Measurements from ENCODE around the gene KLC4. TPM values are rescaled to one million over a fixed set of nuclear protein-coding genes. Genes with fewer than 3 reads are reported as not detected.
A peak's percentile ranks its signal among the peaks of the same experiment; 100 is the strongest.
"Not testable (repeated sequence)": the region's sequence is repeated elsewhere in the genome, so short reads cannot be mapped to it uniquely, and the experiment has no call there.

KLC4 gene
- polyA plus RNA-seq, 1 donor from 2014 or later: 10.2 TPM

DNA sequence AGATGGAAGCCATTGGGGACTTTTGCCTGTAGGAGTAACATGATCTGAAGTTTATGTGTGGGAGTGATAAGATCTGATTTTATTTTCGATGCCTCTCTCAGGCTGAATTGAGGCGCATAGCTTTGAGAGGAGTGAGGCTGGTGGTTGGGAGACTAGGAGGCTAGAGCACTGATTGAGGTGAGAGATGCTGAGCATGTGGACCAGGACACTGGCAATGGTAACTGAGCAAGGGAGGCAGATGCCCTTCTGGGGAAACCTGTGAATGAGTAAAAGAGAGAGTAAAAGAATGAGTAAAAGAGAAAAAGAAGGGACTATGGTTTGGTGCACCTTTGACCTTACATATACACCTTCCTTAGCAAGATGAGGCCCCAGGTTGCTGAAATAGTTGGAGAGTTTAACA is 35.0 kb upstream of the KLC4 start:
- Mint-ChIP-seq H3K4me3 (peak overlapping the region in 2 of 4 donors; percentile 7 to 42), H3K4me1 (peaks cover 0 to 6% (median 4%) of the 10 kb centered on the region in 3 donors), H3K27me3 (no peaks in the 10 kb centered on the region), H3K36me3 (no peaks in the 10 kb centered on the region), H3K9me3 (no peaks in the 10 kb centered on the region), H3K27ac (peak overlapping the region in 1 of 3 donors; percentile 82)

GRCh38 chr6:43026365-43026764 is 33.1 kb upstream of the KLC4 start:
- peak overlapping the region in 1 of 4 donors; percentile 32 for H3K4me3 Mint-ChIP-seq
- no peak overlapping the region for H3K27ac Mint-ChIP-seq
- no peaks in the 10 kb centered on the region for H3K36me3 Mint-ChIP-seq
- H3K27me3 Mint-ChIP-seq: no peaks in the 10 kb centered on the region
- no peaks in the 10 kb centered on the region for H3K9me3 Mint-ChIP-seq
- peaks cover 0 to 6% (median 4%) of the 10 kb centered on the region in 3 donors for H3K4me1 Mint-ChIP-seq

- no peaks in the 10 kb centered on the region for H3K27me3 Mint-ChIP-seq
- H3K27ac Mint-ChIP-seq: no peak overlapping the region
- H3K4me1 Mint-ChIP-seq: peaks cover 0 to 3% (median 3%) of the 10 kb centered on the region in 3 donors
- peaks cover 9% of the 10 kb centered on the region for H3K36me3 Mint-ChIP-seq
- H3K4me3 Mint-ChIP-seq: no peak overlapping the region
- no peaks in the 10 kb centered on the region for H3K9me3 Mint-ChIP-seq
Measured at GRCh38 chr6:43029120-43029519, 30.3 kb upstream of the KLC4 start.

DNA sequence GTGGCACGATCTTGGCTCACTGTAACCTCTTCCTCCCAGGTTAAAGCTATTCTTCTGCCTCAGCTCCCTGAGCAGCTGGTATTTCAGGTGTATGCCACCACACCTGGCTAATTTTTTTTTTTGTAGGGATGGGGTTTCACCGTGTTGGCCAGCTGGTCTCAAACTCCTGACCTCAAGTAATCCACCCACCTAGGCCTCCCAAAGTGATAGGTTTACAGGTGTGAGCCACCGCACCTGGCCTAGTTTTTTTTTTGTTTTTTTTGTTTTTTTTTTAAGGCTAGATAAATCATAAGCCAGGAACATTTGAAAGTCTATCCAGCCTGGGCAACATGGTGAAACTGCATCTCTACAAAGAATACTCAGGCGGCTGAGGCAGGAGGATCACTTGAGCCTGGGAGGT is 27.1 kb upstream of the KLC4 start:
- H3K27ac Mint-ChIP-seq: no peak overlapping the region
- peaks cover 0 to 3% (median 0%) of the 10 kb centered on the region in 3 donors for H3K4me1 Mint-ChIP-seq
- H3K36me3 Mint-ChIP-seq: peaks cover 12% of the 10 kb centered on the region
- H3K27me3 Mint-ChIP-seq: no peaks in the 10 kb centered on the region
- H3K9me3 Mint-ChIP-seq: no peaks in the 10 kb centered on the region
- no peak overlapping the region for H3K4me3 Mint-ChIP-seq

DNA sequence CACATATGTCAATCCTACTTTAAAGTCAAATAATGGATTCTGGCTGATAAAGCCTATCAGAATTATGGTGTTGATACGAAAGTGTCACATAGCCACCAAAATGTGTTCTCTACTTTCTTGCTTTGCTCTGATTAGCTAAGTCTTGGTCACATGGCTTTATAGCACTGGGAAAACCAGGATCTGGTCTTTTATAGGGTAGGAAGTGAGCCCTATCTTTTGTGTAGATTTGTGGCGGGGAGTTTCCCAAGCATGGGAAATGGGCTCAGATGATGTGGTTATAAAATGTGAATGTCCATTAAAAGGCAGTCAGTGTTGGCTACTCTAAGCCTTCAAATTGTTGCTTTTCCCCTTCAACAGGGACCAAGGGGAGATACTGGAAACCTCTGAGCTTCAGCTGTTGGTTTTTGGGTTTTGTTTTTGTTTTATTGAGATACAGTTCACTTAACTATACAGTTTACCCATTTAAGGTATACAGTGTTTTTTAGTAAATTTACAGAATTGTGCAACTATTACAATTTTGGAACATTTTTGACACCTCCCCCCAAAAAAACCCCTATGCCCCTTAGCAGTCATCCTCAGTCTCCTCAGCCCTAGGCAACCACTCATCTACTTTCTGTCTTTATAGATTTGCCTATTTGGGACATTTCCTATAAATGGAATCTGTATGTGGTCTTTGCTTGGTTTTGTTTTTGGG is 25.8 kb upstream of the KLC4 start:
- Mint-ChIP-seq H3K27me3 (no peaks in the 10 kb centered on the region), H3K36me3 (peaks cover 14% of the 10 kb centered on the region), H3K4me1 (peaks cover 0 to 3% (median 0%) of the 10 kb centered on the region in 3 donors), H3K27ac (peak overlapping the region in 1 of 3 donors; percentile 33), H3K4me3 (no peak overlapping the region), H3K9me3 (no peaks in the 10 kb centered on the region)

DNA sequence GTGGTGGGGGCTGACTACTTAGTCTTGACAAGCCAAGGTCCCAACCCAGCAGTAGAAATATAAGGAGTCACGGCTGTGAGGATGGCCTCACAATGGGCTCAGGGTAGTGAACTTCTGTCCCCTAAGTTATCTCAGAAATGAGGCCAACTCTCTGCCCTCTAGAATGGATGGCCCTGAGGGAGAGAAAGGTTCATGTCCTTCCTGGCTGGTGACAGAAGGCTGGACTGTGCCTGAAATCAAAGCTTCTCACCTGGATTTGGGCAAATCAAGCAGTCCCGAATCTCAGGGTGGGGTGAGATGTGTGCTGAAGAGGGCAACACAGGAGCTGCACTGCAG is 25.3 kb upstream of the KLC4 start:
- Mint-ChIP-seq H3K4me3 (no peak overlapping the region), H3K27me3 (no peaks in the 10 kb centered on the region), H3K36me3 (peaks cover 14% of the 10 kb centered on the region), H3K4me1 (peaks cover 0 to 3% (median 0%) of the 10 kb centered on the region in 3 donors), H3K9me3 (no peaks in the 10 kb centered on the region), H3K27ac (no peak overlapping the region)

- no peak overlapping the region for H3K4me3 Mint-ChIP-seq
- H3K27ac Mint-ChIP-seq: no peak overlapping the region
- H3K27me3 Mint-ChIP-seq: no peaks in the 10 kb centered on the region
- H3K36me3 Mint-ChIP-seq: peaks cover 17% of the 10 kb centered on the region
- H3K9me3 Mint-ChIP-seq: no peaks in the 10 kb centered on the region
- H3K4me1 Mint-ChIP-seq: peaks cover 0 to 3% (median 0%) of the 10 kb centered on the region in 3 donors
Measured at GRCh38 chr6:43035495-43036194, 23.8 kb upstream of the KLC4 start.

DNA sequence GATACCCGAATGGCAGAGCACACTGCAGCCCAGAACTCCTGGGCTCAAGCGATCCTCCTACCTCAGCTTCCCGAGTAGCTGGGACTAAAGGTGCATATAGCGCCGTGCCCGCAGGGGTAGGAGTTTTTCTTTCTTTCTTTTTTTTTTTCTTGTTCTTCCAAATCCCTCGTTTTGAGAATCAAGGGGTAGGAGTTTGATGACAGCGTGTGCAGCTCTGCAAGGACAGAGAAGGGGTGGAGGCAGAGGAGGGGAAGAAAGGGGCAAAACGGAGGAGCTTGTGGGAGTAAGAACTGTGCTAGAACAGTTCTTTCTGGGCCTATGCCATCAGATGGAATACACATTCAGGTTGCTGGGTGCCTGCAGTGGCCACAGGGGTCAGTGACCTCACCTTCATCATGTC is 22.7 kb upstream of the KLC4 start:
- no peaks in the 10 kb centered on the region for H3K9me3 Mint-ChIP-seq
- no peak overlapping the region for H3K27ac Mint-ChIP-seq
- H3K36me3 Mint-ChIP-seq: peaks cover 15% of the 10 kb centered on the region
- H3K27me3 Mint-ChIP-seq: no peaks in the 10 kb centered on the region
- no peak overlapping the region for H3K4me3 Mint-ChIP-seq
- H3K4me1 Mint-ChIP-seq: peaks cover 0 to 3% (median 0%) of the 10 kb centered on the region in 3 donors

- H3K4me1 Mint-ChIP-seq: peaks cover 0 to 3% (median 0%) of the 10 kb centered on the region in 3 donors
- peaks cover 12% of the 10 kb centered on the region for H3K36me3 Mint-ChIP-seq
- peak overlapping the region in 1 of 4 donors; percentile 25 for H3K4me3 Mint-ChIP-seq
- no peaks in the 10 kb centered on the region for H3K27me3 Mint-ChIP-seq
- no peak overlapping the region for H3K27ac Mint-ChIP-seq
- no peaks in the 10 kb centered on the region for H3K9me3 Mint-ChIP-seq
Measured at GRCh38 chr6:43037197-43037596, 22.2 kb upstream of the KLC4 start.

GRCh38 chr6:43037706-43038105 is 21.7 kb upstream of the KLC4 start:
- Mint-ChIP-seq H3K4me1 (peaks cover 0 to 3% (median 0%) of the 10 kb centered on the region in 3 donors), H3K36me3 (peaks cover 12% of the 10 kb centered on the region), H3K27me3 (no peaks in the 10 kb centered on the region), H3K27ac (no peak overlapping the region), H3K9me3 (no peaks in the 10 kb centered on the region), H3K4me3 (no peak overlapping the region)

GRCh38 chr6:43038727-43039126 is 20.7 kb upstream of the KLC4 start:
- H3K27me3 Mint-ChIP-seq: no peaks in the 10 kb centered on the region
- H3K4me3 Mint-ChIP-seq: no peak overlapping the region
- H3K9me3 Mint-ChIP-seq: no peaks in the 10 kb centered on the region
- H3K36me3 Mint-ChIP-seq: peaks cover 8% of the 10 kb centered on the region
- no peak overlapping the region for H3K27ac Mint-ChIP-seq
- H3K4me1 Mint-ChIP-seq: no peaks in the 10 kb centered on the region

DNA sequence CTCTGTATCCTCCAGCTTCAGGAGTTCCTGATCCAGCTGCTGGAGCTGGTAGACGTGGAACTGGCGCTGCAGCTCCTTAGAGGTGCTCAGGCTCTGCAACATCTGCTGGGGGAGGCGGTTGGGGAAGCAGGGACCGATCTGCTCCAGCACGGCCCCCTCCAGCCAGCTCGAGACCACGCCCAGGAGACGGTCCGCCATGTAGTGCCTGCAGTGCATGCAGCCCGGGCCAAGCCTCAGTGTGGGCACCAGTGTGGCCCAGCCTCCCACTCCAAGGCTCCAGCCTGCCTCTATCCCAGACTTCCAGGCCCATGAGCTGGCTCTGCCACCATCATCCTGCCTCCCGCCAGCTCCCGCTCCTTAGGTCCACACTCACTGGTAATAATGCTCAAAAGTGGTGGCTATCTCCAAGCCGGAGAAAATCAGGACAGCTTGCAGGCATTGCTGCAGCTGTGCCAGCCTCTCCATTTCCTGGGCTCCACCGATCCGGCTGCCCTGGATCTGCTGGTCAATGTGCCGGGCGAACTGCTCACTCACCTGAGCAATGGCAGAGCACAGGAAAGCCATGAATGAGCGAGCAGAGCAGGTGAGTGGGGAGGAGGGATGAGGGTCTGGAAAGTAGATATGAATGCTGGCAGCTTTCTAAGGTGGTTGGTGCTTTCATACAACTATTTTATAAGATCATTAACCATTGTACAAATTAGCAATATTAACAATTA is 18.7 kb upstream of the KLC4 start:
- Mint-ChIP-seq H3K36me3 (peaks cover 7% of the 10 kb centered on the region), H3K4me3 (no peak overlapping the region), H3K9me3 (no peaks in the 10 kb centered on the region), H3K4me1 (no peaks in the 10 kb centered on the region), H3K27ac (peak overlapping the region in 1 of 3 donors; percentile 47), H3K27me3 (no peaks in the 10 kb centered on the region)

GRCh38 chr6:43041475-43041874 is 18.0 kb upstream of the KLC4 start:
- H3K27ac Mint-ChIP-seq: peak overlapping the region in 1 of 3 donors; percentile 47
- H3K36me3 Mint-ChIP-seq, H3K4me1 Mint-ChIP-seq: not testable (repeated sequence)

GRCh38 chr6:43043310-43043709 is 16.1 kb upstream of the KLC4 start:
- H3K4me1 Mint-ChIP-seq: peaks cover 0 to 3% (median 0%) of the 10 kb centered on the region in 3 donors
- H3K4me3 Mint-ChIP-seq: no peak overlapping the region
- H3K9me3 Mint-ChIP-seq: no peaks in the 10 kb centered on the region

More at GRCh38 chr6:43041475-43041874, 18.0 kb upstream of the KLC4 start:
- not testable (repeated sequence) for H3K27me3 Mint-ChIP-seq, H3K9me3 Mint-ChIP-seq
- peak overlapping the region in 1 of 4 donors; percentile 85 for H3K4me3 Mint-ChIP-seq

DNA sequence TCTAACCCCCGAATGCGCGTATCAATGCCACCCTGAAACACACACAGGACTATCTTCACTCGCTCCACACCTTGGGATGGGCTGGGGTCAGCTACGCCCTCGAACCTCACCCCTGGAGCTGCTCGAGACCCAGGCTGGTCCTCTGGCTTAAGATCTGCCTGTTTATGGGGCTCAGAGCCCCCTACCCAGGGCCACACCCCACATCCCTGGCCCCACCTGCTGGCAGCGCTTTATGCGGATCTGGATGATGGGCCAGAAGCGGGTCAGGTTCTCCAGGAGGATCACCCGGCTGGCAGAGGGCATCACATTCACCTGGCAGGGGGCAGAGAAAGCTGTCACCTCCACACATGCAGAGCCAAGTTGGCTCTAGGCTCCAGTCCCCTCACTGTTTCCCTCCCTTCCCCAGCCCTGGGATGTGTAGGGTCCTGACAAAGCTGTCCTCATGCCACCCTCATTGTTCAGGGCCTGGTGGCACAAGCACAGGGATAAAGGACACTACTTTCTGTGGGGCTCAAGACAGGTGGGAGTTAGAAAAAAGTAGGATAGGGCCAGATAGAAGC is 14.0 kb upstream of the KLC4 start:
- H3K27ac Mint-ChIP-seq: no peak overlapping the region
- no peaks in the 10 kb centered on the region for H3K36me3 Mint-ChIP-seq
- H3K27me3 Mint-ChIP-seq: no peaks in the 10 kb centered on the region
- H3K9me3 Mint-ChIP-seq: no peaks in the 10 kb centered on the region
- peaks cover 0 to 5% (median 0%) of the 10 kb centered on the region in 3 donors for H3K4me1 Mint-ChIP-seq
- H3K4me3 Mint-ChIP-seq: no peak overlapping the region

More at GRCh38 chr6:43043310-43043709, 16.1 kb upstream of the KLC4 start:
- H3K27me3 Mint-ChIP-seq: no peaks in the 10 kb centered on the region
- peaks cover 5% of the 10 kb centered on the region for H3K36me3 Mint-ChIP-seq
- H3K27ac Mint-ChIP-seq: no peak overlapping the region
